ENCODE data around the gene RBFOX2.

The RBFOX2 gene

GRCh38 chr22:35854334-35854733, 174.3 kb downstream of the RBFOX2 start:
- no peak for DNase-seq

- no peak for DNase-seq
Observed at GRCh38 chr22:35852076-35852475, 176.5 kb downstream of the RBFOX2 start.

- DNase-seq = no peak
Observed at GRCh38 chr22:35850831-35851230, 177.8 kb downstream of the RBFOX2 start.

GRCh38 chr22:35846804-35847203, 181.8 kb downstream of the RBFOX2 start:
- DNase-seq = no peak

- no peak for DNase-seq
Observed at GRCh38 chr22:35844886-35845285, 183.7 kb downstream of the RBFOX2 start.

GRCh38 chr22:35842954-35843353, 185.7 kb downstream of the RBFOX2 start:
- DNase-seq = no peak

GRCh38 chr22:35842519-35842913, 186.1 kb downstream of the RBFOX2 start:
- no peak for DNase-seq

- DNase-seq = no peak
Observed at GRCh38 chr22:35841907-35842518, 186.6 kb downstream of the RBFOX2 start.

- DNase-seq = peak; percentile 82
Observed at GRCh38 chr22:35840302-35840739, 188.3 kb downstream of the RBFOX2 start.

GRCh38 chr22:35839841-35840301, 188.8 kb downstream of the RBFOX2 start:
- DNase-seq = no peak

- peak; percentile 3 for DNase-seq
Observed at GRCh38 chr22:35838855-35839576, 189.6 kb downstream of the RBFOX2 start.

GRCh38 chr22:35837101-35837727, 191.4 kb downstream of the RBFOX2 start:
- DNase-seq = no peak

- DNase-seq = no peak
Observed at GRCh38 chr22:35835998-35836691, 192.5 kb downstream of the RBFOX2 start.

- DNase-seq = no peak
Observed at GRCh38 chr22:35835267-35835997, 193.2 kb downstream of the RBFOX2 start.

- DNase-seq = no peak
Observed at GRCh38 chr22:35834061-35834460, 194.6 kb downstream of the RBFOX2 start.

GRCh38 chr22:35830305-35830704, 198.3 kb downstream of the RBFOX2 start:
- no peak for DNase-seq

GRCh38 chr22:35824256-35824655, 204.4 kb downstream of the RBFOX2 start:
- no peak for DNase-seq

- no peak for DNase-seq
Observed at GRCh38 chr22:35821654-35822053, 207.0 kb downstream of the RBFOX2 start.

- DNase-seq = no peak
Observed at GRCh38 chr22:35819421-35819820, 209.2 kb downstream of the RBFOX2 start.

- no peak for DNase-seq
Observed at GRCh38 chr22:35818897-35819296, 209.7 kb downstream of the RBFOX2 start.

GRCh38 chr22:35812600-35812999, 216.0 kb downstream of the RBFOX2 start:
- no peak for DNase-seq

GRCh38 chr22:35811670-35812069, 217.0 kb downstream of the RBFOX2 start:
- no peak for DNase-seq

GRCh38 chr22:35809816-35810215, 218.8 kb downstream of the RBFOX2 start:
- no peak for DNase-seq

Data from T1000 (cell line).